SK-N-SH (cell line): ENCODE data around the gene AGPAT3. TPM values are rescaled to one million over a fixed set of nuclear protein-coding genes. Genes with fewer than 3 reads are reported as not detected.

ENCODE experiments used
- CTCF ChIA-PET: fragments of 300-600, 350-600 bp; formaldehyde crosslinking; extraction: SDS; loops from one replicate; lab custom pipeline; 2021; lab: Yijun Ruan, JAX
- POLR2A ChIA-PET: fragments of 350-600 bp; sonication (Branson Sonifier 250); formaldehyde crosslinking; extraction: SDS; loops from one replicate; lab custom pipeline; 2020; ENCODE audit warnings: antibody characterized with exemption, inconsistent platforms; lab: Yijun Ruan, JAX
- DNase-seq: peaks from one replicate; pipeline ENCODE4 v3.0.0; 2012
- H2AFZ ChIP-seq: fragments of 200-600 bp; sonication (generic); 2 replicates; pipeline ENCODE4 v1.8.1; 2016; ENCODE audit warnings: antibody characterized with exemption, mild to moderate bottlenecking, low read depth
- H3F3A ChIP-seq: fragments of 200-600 bp; sonication (generic); replicated peaks from 2 replicates; pipeline ENCODE3; 2016; ENCODE audit warnings: antibody characterized with exemption, mild to moderate bottlenecking; ENCODE audit not compliant: insufficient read depth
- H3K27ac ChIP-seq, 2 experiments: fragments of 200-500 bp in 1 of 2; fragments of 200-600 bp in 1 of 2; sonication (Bioruptor generic) in 1 of 2; sonication (generic), shearing (Covaris generic) in 1 of 2; 2 replicates each; pipeline versions ENCODE4 v1.5.1 to v1.6.1; 2014 to 2016; ENCODE audit warnings: low read depth in 2 of 2, inconsistent platforms in 1 of 2, low read length in 1 of 2, mild to moderate bottlenecking in 1 of 2, mixed read lengths in 1 of 2
- H3K27me3 ChIP-seq: fragments of 200-600 bp; sonication (generic), shearing (Covaris generic); 2 replicates; pipeline ENCODE4 v1.6.1; 2016; ENCODE audit warnings: mixed run types; ENCODE audit not compliant: insufficient read depth
- H3K36me3 ChIP-seq, 2 experiments: fragments of 200-500 bp in 1 of 2; fragments of 200-600 bp in 1 of 2; sonication (Bioruptor generic) in 1 of 2; sonication (generic) in 1 of 2; replicated peaks in 1 of 2; 2 replicates each; pipeline versions ENCODE3 to v1.5.1; 2014 to 2016; ENCODE audit warnings: low read length in 1 of 2, mild to moderate bottlenecking in 1 of 2; ENCODE audit not compliant: insufficient read depth in 2 of 2, control insufficient read depth in 1 of 2
- H3K4me1 ChIP-seq, 2 experiments: fragments of 200-500 bp in 1 of 2; fragments of 200-600 bp in 1 of 2; sonication (Bioruptor generic) in 1 of 2; sonication (generic), shearing (Covaris generic) in 1 of 2; 2 replicates each; pipeline versions ENCODE4 v1.5.1 to v1.6.1; 2014 to 2016; ENCODE audit warnings: low read depth in 1 of 2, low read length in 1 of 2, mixed run types in 1 of 2; ENCODE audit not compliant: insufficient read depth in 2 of 2, control insufficient read depth in 1 of 2
- H3K4me2 ChIP-seq: fragments of 200-600 bp; sonication (generic), shearing (Covaris generic); 2 replicates; pipeline ENCODE4 v1.6.1; 2017; ENCODE audit warnings: mixed run types
- H3K4me3 ChIP-seq, 2 experiments: fragments of 200-500 bp in 1 of 2; fragments of 200-600 bp in 1 of 2; sonication (Bioruptor generic) in 1 of 2; sonication (generic), shearing (Covaris generic) in 1 of 2; 2 replicates each; pipeline versions ENCODE4 v1.5.1 to v1.8.1; 2014 to 2016; ENCODE audit warnings: low read depth in 2 of 2, inconsistent platforms in 1 of 2, low read length in 1 of 2, mild to moderate bottlenecking in 1 of 2, mixed read lengths in 1 of 2, moderate library complexity in 1 of 2
- H3K79me2 ChIP-seq: fragments of 200-600 bp; sonication (generic); 2 replicates; pipeline ENCODE4 v1.8.1; 2017; ENCODE audit warnings: mild to moderate bottlenecking; ENCODE audit not compliant: insufficient read depth
- H3K9ac ChIP-seq: fragments of 200-600 bp; sonication (generic); 2 replicates; pipeline ENCODE4 v1.6.1; 2017; ENCODE audit warnings: mixed run types
- H3K9me2 ChIP-seq: fragments of 200-600 bp; sonication (generic); 2 replicates; pipeline ENCODE4 v1.6.1; 2017; ENCODE audit warnings: mixed run types
- H3K9me3 ChIP-seq: fragments of 200-600 bp; sonication (generic); 2 replicates; pipeline ENCODE4 v1.6.1; 2017; ENCODE audit warnings: mixed run types, mild to moderate bottlenecking, moderate library complexity
- H4K20me1 ChIP-seq: fragments of 200-600 bp; sonication (generic); 2 replicates; pipeline ENCODE4 v1.6.1; 2017; ENCODE audit warnings: mild to moderate bottlenecking, mixed run types; ENCODE audit not compliant: insufficient read depth
- EZH2phosphoT487 ChIP-seq: fragments of 200-600 bp; sonication (generic); IDR thresholded peaks from 2 replicates; pipeline ENCODE4 v1.6.1; 2017; ENCODE audit warnings: low read depth, mixed run types, mild to moderate bottlenecking, antibody characterized with exemption, moderate library complexity, borderline replicate concordance
- MEF2A ChIP-seq: IDR thresholded peaks from 2 replicates; pipeline ENCODE4 v1.4.0; 2012; ENCODE audit warnings: low read depth, borderline replicate concordance
- NRF1 ChIP-seq: IDR thresholded peaks from 2 replicates; pipeline ENCODE4 v1.6.1; 2012; ENCODE audit warnings: low read depth, mild to moderate bottlenecking, low read length
- POLR2AphosphoS5 ChIP-seq: IDR thresholded peaks from 2 replicates; pipeline ENCODE4 v1.6.1; 2012; ENCODE audit warnings: low read depth, low read length
- WGBS: methylation state at CpG from one replicate; pipeline ENCODE4 v1.1.6; 2017; ENCODE audit warnings: low lambda C conversion rate; 5-methylcytosine and 5-hydroxymethylcytosine counted together
- polyA plus RNA-seq, 3 experiments: library from polyadenylated mRNA; depleted of rRNA; stranded (reverse); fragments of >200 nt; gene quantifications; 2 replicates each; pipeline ENCODE4 v1.2.3, GENCODE V29; 2012
- TF ChIP-seq, protein P1 (sequence below): IDR thresholded peaks from 2 replicates; pipeline ENCODE4 v1.6.1; 2012; ENCODE audit warnings: mild to moderate bottlenecking, low read depth, low read length, moderate library complexity
- TF ChIP-seq, protein P2 (sequence below): IDR thresholded peaks from 2 replicates; pipeline ENCODE4; 2012

The AGPAT3 gene
- polyA plus RNA-seq, 1 of the 3 experiments (the other 2 are of a cell fraction), result 35.3 TPM

DNA sequence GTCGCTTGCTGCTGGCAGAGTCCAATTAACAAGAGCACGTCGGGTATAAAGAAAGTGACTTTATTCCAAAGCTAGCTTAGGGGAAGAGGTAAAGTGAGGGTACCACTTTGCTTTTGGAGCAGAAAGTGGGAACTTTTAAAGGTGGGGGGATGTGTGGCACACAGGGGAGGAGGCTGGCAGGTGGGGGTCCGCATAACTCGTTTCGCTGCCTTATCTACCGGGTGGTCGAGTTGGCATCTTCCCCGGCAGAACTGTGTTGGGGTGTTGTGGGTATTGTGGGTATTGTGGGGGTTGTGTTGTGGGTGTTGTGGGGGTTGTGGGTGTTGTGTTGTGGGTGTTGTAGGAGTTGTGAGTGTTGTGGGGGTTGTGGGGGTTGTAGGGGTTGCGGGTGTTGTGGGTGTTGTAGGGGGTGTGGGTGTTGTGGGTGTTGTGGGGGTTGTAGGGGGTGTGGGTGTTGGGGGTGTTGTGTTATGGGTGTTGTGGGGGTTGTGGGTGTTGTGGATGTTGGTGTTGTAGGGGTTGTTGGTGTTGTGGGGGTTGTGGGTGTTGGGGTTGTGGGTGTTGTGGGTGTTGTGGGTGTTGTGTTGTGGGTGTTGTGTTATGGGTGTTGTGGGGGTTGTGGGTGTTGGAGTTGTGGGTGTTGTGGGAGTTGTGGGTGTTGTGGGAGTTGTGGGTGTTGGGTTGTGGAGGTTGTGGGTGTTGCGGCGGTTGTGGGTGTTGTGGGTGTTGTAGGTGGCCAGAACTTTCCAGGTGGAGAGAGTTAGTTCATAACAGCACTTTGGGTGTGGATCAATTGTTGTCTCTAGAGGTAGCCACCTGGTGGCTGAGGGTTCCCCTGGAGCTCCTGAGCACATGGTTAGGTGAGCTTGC lies 52.7 kb downstream of the AGPAT3 start:
- DNase-seq, result no peak
- Histone ChIP-seq H3K9ac (no peak overlapping the region), H3K9me2 (no peaks in the 10 kb centered on the region), H3K36me3 (no peaks in the 10 kb centered on the region), H2AFZ (no peak overlapping the region), H3K27me3 (no peaks in the 10 kb centered on the region), H3K4me3 (no peak overlapping the region), H3F3A (peaks cover 14% of the 10 kb centered on the region), H4K20me1 (peaks cover 55% of the 10 kb centered on the region), H3K4me2 (no peak overlapping the region), H3K27ac (no peak overlapping the region), H3K79me2 (peaks cover 72% of the 10 kb centered on the region), H3K9me3 (no peaks in the 10 kb centered on the region), H3K4me1 (peaks cover 0 to 26% of the 10 kb centered on the region in 2 experiments; a peak in 1 of 4 replicates)
- TF ChIP-seq, protein P1, sequence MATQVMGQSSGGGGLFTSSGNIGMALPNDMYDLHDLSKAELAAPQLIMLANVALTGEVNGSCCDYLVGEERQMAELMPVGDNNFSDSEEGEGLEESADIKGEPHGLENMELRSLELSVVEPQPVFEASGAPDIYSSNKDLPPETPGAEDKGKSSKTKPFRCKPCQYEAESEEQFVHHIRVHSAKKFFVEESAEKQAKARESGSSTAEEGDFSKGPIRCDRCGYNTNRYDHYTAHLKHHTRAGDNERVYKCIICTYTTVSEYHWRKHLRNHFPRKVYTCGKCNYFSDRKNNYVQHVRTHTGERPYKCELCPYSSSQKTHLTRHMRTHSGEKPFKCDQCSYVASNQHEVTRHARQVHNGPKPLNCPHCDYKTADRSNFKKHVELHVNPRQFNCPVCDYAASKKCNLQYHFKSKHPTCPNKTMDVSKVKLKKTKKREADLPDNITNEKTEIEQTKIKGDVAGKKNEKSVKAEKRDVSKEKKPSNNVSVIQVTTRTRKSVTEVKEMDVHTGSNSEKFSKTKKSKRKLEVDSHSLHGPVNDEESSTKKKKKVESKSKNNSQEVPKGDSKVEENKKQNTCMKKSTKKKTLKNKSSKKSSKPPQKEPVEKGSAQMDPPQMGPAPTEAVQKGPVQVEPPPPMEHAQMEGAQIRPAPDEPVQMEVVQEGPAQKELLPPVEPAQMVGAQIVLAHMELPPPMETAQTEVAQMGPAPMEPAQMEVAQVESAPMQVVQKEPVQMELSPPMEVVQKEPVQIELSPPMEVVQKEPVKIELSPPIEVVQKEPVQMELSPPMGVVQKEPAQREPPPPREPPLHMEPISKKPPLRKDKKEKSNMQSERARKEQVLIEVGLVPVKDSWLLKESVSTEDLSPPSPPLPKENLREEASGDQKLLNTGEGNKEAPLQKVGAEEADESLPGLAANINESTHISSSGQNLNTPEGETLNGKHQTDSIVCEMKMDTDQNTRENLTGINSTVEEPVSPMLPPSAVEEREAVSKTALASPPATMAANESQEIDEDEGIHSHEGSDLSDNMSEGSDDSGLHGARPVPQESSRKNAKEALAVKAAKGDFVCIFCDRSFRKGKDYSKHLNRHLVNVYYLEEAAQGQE, result no peak
- POLR2A ChIA-PET, result no interaction called here
- 98% methylated on average over 12 of the region's 12 CpGs for WGBS
- CTCF ChIA-PET, result interaction anchor here (0.7 to 1.6 kb wide), 2 partner anchors 13 to 57 kb away, joined by 4 to 5 read pairs; no protein-coding TSS in a partner anchor

DNA sequence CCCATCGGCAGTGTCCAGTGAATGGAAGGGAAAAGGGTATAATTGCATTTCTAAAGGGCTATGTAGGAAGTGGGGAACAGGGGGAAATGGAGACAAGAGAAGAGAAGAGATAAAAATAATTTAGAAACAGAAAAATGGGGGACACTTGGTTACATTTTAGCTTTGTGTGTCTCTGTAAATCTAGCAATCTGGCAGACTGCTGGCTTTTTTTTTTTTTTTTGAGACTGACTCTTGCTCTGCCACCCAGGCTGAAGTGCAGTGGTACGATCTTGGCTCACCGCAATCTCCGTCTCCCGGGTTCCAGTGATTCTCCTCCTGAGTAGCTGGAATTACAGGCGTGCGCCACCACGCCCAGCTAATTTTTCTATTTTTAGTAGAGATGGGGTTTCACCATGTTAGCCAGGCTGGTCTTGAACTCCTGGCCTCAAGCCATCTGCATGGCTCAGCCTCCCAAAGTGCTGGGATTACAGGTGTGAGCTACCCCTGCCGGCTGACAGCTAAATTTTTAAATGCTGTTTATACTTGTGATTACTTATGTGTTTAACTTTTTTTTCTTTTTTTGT lies 53.4 kb downstream of the AGPAT3 start:
- no peak overlapping the region for H2AFZ ChIP-seq
- H3K27ac ChIP-seq, result no peak overlapping the region
- TF ChIP-seq NRF1, result no peak
- TF ChIP-seq POLR2AphosphoS5, result no peak
- TF ChIP-seq MEF2A, result no peak
- TF ChIP-seq, protein P2, sequence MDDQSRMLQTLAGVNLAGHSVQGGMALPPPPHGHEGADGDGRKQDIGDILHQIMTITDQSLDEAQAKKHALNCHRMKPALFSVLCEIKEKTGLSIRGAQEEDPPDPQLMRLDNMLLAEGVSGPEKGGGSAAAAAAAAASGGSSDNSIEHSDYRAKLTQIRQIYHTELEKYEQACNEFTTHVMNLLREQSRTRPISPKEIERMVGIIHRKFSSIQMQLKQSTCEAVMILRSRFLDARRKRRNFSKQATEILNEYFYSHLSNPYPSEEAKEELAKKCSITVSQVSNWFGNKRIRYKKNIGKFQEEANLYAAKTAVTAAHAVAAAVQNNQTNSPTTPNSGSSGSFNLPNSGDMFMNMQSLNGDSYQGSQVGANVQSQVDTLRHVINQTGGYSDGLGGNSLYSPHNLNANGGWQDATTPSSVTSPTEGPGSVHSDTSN, result no peak
- TF ChIP-seq, protein P1, result no peak
- TF ChIP-seq EZH2phosphoT487, result no peak
- H3K9ac ChIP-seq, result no peak overlapping the region
- H3K36me3 ChIP-seq, result no peaks in the 10 kb centered on the region
- POLR2A ChIA-PET, result no interaction called here
- no peak for DNase-seq
- WGBS, result 86% methylated on average over 9 of the region's 9 CpGs
- peaks cover 0 to 33% of the 10 kb centered on the region in 2 experiments; a peak in 1 of 4 replicates for H3K4me1 ChIP-seq
- H3K79me2 ChIP-seq, result peaks cover 71% of the 10 kb centered on the region
- H3K4me3 ChIP-seq, result no peak overlapping the region
- CTCF ChIA-PET, result interaction anchor here (0.7 to 1.6 kb wide), 2 partner anchors 13 to 57 kb away, joined by 4 to 5 read pairs; no protein-coding TSS in a partner anchor
- H3K9me3 ChIP-seq, result no peaks in the 10 kb centered on the region
- peaks cover 14% of the 10 kb centered on the region for H3F3A ChIP-seq
- no peaks in the 10 kb centered on the region for H3K9me2 ChIP-seq
- H3K27me3 ChIP-seq, result no peaks in the 10 kb centered on the region
- no peak overlapping the region for H3K4me2 ChIP-seq
- peaks cover 62% of the 10 kb centered on the region for H4K20me1 ChIP-seq
